22Rv1 (cell line): ENCODE data around the gene TBC1D5.

Experiments used
- CTCF ChIP-seq: fragments of 450-650 bp; IDR thresholded peaks from 2 replicates; pipeline ENCODE4 v1.5.1; 2017; ENCODE audit warnings: mild to moderate bottlenecking
- ZFX ChIP-seq: fragments of 450-650 bp; IDR thresholded peaks from 2 replicates; pipeline ENCODE4 v1.6.1; 2017; ENCODE audit warnings: antibody characterized with exemption, borderline replicate concordance

DNA sequence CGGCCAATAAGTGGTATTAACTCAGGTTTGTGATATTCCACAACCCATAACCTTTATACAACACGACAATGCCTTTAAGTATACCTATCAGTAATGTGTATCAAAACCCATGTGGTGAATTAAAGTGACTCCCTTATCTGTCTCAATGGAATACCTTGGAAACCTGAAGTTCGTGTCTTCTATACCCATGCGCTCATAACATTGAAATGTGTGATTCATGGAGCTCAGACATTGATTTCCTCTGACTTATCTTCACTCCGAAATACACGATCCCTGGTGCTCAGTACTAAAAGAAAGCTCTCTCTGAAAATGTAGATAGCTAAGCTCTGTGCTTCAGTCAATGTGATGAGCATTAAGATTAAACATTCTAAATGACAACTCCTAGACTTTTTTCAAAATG, 140.3 kb downstream of the TBC1D5 start:
- TF ChIP-seq CTCF: no peak
- TF ChIP-seq ZFX: no peak
